ENCODE data around the gene KCTD6. TPM values are rescaled to one million over a fixed set of nuclear protein-coding genes. Genes with fewer than 3 reads are reported as not detected.

The KCTD6 gene
- polyA plus RNA-seq, 1 donor: 12.3 TPM

Other genes starting within 250 kb of the KCTD6 start
- 21.6 TPM for gene RPP14, start 185.9 kb upstream of the KCTD6 start, polyA plus RNA-seq (ENCODE audit: insufficient read length)
- gene HTD2, start 185.6 kb upstream of the KCTD6 start, polyA plus RNA-seq (ENCODE audit: insufficient read length): 15.5 TPM
- gene PXK, start 159.2 kb upstream of the KCTD6 start, polyA plus RNA-seq (ENCODE audit: insufficient read length): 17.7 TPM
- 74.4 TPM for gene PDHB, start 58.3 kb upstream of the KCTD6 start, polyA plus RNA-seq (ENCODE audit: insufficient read length)
- 23.0 TPM for gene ACOX2, start 45.1 kb downstream of the KCTD6 start, polyA plus RNA-seq (ENCODE audit: insufficient read length)
- 0.93 TPM for gene FAM107A, start 85.3 kb downstream of the KCTD6 start, polyA plus RNA-seq (ENCODE audit: insufficient read length)
- gene FAM3D, start 174.7 kb downstream of the KCTD6 start, polyA plus RNA-seq (ENCODE audit: insufficient read length): not detected

All from hindlimb muscle (tissue), 1 donor.